Measurements from ENCODE around the gene SCAF11.

GRCh38 chr12:45989287-45989686, 1.1 kb downstream of the SCAF11 start:
- TF ChIP-seq CTCF (conservative IDR thresholded peaks at IDR 0.05; ENCODE audit: low read length) (no peak), EZH2phosphoT487 (IDR thresholded peaks at IDR 0.05; ENCODE audit: borderline replicate concordance, low read depth, low read length) (no peak)
